Naive B cell (primary cell): Measurements from ENCODE around the gene MUC7. TPM values are rescaled to one million over a fixed set of nuclear protein-coding genes. Genes with fewer than 3 reads are reported as not detected.
"Not testable (repeated sequence)": the region's sequence is repeated elsewhere in the genome, so short reads cannot be mapped to it uniquely, and the experiment has no call there.

Experiments
- ATAC-seq, 2 donors: fragments of 150-1000 bp; cut with Tn5 transposase; 2 replicates each; pipeline ENCODE4 v1.10.0; 2021; ENCODE audit warnings: low read depth in 2 of 2, mild to moderate bottlenecking in 2 of 2, moderate library complexity in 2 of 2
- DNase-seq: peaks from one replicate; pipeline ENCODE4 v3.0.0; 2022
- H3K27ac Mint-ChIP-seq, 6 donors: one replicate each; pipeline ENCODE4 v1.8.0; 2020 to 2022; ENCODE audit warnings: mild to moderate bottlenecking in 6 of 6, mixed read lengths in 6 of 6, moderate library complexity in 5 of 6, inconsistent platforms in 2 of 6
- H3K27me3 Mint-ChIP-seq, 3 donors: one replicate each; pipeline ENCODE4 v1.8.0; 2021 to 2022; ENCODE audit warnings: mixed read lengths in 3 of 3, mild to moderate bottlenecking in 1 of 3
- H3K36me3 Mint-ChIP-seq, 2 donors: one replicate each; pipeline ENCODE4 v1.8.0; 2020 to 2022; ENCODE audit warnings: mixed read lengths in 2 of 2, inconsistent platforms in 1 of 2, mild to moderate bottlenecking in 1 of 2
- H3K4me1 Mint-ChIP-seq, 3 donors: one replicate each; pipeline ENCODE4 v1.8.0; 2020 to 2022; ENCODE audit warnings: mixed read lengths in 3 of 3, inconsistent platforms in 1 of 3, mild to moderate bottlenecking in 1 of 3, moderate library complexity in 1 of 3
- H3K4me3 Mint-ChIP-seq, 8 donors: one replicate each; pipeline ENCODE4 v1.8.0; 2020 to 2022; ENCODE audit warnings: mild to moderate bottlenecking in 8 of 8, mixed read lengths in 8 of 8, moderate library complexity in 8 of 8, inconsistent platforms in 2 of 8
- H3K9me3 Mint-ChIP-seq, 7 donors: one replicate each; pipeline ENCODE4 v1.8.0; 2020 to 2022; ENCODE audit warnings: mixed read lengths in 7 of 7, mild to moderate bottlenecking in 5 of 7, inconsistent platforms in 2 of 7, moderate library complexity in 1 of 7
- polyA plus RNA-seq, 6 donors: library from polyadenylated mRNA; unstranded; fragments of 300-500 nt; fragmentation: Illumina TruSeq; gene quantifications; one replicate each; pipeline ENCODE4 v1.2.3, GENCODE V29; 2021; ENCODE audit warnings: low read depth in 6 of 6

MUC7 gene
- not detected for polyA plus RNA-seq

DNA sequence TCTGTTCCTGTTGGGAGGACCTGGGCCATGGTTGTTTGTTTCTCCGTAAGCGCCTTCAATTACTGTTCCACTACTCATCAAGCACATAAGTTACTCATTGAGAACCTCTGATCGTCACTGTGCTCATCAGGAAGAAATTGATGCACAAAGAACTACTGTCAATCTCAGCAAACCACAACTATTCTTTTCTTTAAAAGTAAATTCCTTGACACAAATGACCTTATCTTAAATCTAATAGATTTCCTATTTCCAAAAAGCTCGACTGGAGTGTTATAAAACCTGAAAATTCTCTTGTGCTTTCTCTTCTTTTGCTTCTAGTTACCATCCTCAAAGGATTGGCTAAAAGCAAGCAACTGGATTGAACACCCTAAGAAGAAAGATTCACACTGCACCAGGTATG lies at the start of gene MUC7:
Gene MUC7 (plus strand): TSS at position 301 of the 400 bp plus-strand sequence. CDS start 1,825 bp downstream, outside the sequence.
- Mint-ChIP-seq H3K9me3 (peaks cover 5 to 24% (median 10%) of the 10 kb centered on the region in 7 donors), H3K4me3 (no peak within 1 kb of the TSS), H3K27ac (no peak within 1 kb of the TSS), H3K36me3 (peaks cover 0 to 7% of the 10 kb centered on the region in 2 donors), H3K27me3 (peaks cover 0 to 6% (median 5%) of the 10 kb centered on the region in 3 donors), H3K4me1 (no peaks in the 10 kb centered on the region)
- DNase-seq (no peak), ATAC-seq (no peak)

DNA sequence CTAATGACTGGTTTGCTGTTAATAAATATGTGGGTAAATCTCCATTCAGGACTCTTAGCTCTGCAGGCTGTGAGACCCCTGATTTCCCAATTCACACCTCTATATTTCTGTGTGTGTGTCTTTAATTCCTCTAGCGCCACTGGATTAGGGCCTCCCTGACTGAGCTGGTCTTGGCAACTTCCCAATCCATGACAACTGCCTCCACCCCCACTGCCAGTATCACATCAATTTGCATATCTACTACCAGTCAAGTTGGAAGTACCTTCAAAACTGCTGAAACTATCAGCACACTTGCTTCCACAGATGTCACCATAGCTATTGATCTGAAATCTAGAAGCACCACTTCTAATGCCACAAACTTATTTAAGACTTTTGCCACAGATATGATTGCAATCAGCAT lies 46.7 kb upstream of the MUC7 start:
- Mint-ChIP-seq H3K27ac (no peak overlapping the region), H3K4me1 (no peaks in the 10 kb centered on the region), H3K9me3 (peaks cover 0 to 10% (median 7%) of the 10 kb centered on the region in 7 donors), H3K27me3 (no peaks in the 10 kb centered on the region), H3K36me3 (peaks cover 0 to 3% of the 10 kb centered on the region in 2 donors), H3K4me3 (no peak overlapping the region)
- ATAC-seq = no peak
- DNase-seq = no peak

DNA sequence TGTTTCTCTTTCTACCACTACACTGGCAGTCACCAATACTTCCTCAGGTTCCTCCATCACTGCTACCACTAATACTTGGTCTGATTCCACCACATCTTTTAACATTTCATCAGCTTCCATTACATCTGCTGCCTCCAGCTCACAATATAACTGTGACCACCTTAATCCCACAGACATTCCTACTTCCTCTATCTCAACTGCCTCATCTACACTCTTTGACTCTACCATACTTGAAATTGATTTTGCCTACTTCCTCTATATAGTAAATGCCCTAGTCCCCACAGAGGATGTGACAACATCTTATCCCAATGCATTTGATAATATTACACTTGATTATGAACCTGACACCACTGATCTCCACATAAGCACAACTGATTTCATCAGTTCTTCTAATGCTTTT lies 45.2 kb upstream of the MUC7 start:
- ATAC-seq = no peak
- no peaks in the 10 kb centered on the region for H3K4me1 Mint-ChIP-seq
- H3K36me3 Mint-ChIP-seq = peaks cover 0 to 3% of the 10 kb centered on the region in 2 donors

GRCh38 chr4:70437197-70437596 lies 34.8 kb upstream of the MUC7 start:
- H3K27ac Mint-ChIP-seq = no peak overlapping the region
- DNase-seq (no peak), ATAC-seq (no peak)
- no peak overlapping the region for H3K4me3 Mint-ChIP-seq
- H3K4me1 Mint-ChIP-seq = no peaks in the 10 kb centered on the region
- H3K27me3 Mint-ChIP-seq = peaks cover 0 to 8% (median 5%) of the 10 kb centered on the region in 3 donors
- H3K36me3 Mint-ChIP-seq = no peaks in the 10 kb centered on the region
- H3K9me3 Mint-ChIP-seq = peaks cover 0 to 11% (median 6%) of the 10 kb centered on the region in 7 donors

More for the DNA sequence above, 45.2 kb upstream of the MUC7 start:
- no peak for DNase-seq
- no peak overlapping the region for H3K4me3 Mint-ChIP-seq
- H3K9me3 Mint-ChIP-seq = peaks cover 0 to 10% (median 7%) of the 10 kb centered on the region in 7 donors
- H3K27ac Mint-ChIP-seq = no peak overlapping the region
- no peaks in the 10 kb centered on the region for H3K27me3 Mint-ChIP-seq

DNA sequence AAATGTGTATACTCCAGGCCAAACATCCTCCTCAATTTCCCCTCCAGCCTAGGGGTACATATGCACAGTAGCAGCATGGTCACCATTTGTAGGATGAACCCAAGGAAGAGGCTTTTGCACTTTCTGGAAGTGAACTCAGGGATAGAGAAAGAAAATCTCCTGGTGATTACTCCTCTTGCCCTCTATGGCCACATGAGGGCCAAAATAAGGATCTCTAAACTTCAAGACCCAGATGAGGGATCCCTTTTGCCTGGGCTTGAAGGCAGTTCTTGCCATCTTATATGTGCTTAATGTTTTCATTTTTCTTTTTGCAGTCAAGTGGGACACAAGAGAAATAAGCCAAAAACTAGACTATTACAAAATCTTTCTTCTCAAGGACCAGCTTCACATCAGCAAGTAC lies 29.5 kb upstream of the MUC7 start:
- ATAC-seq (no peak), DNase-seq (no peak)
- Mint-ChIP-seq H3K4me3 (no peak overlapping the region), H3K9me3 (no peaks in the 10 kb centered on the region), H3K27ac (no peak overlapping the region), H3K4me1 (no peaks in the 10 kb centered on the region), H3K27me3 (peaks cover 0 to 8% (median 5%) of the 10 kb centered on the region in 3 donors), H3K36me3 (no peaks in the 10 kb centered on the region)

- H3K27me3 Mint-ChIP-seq = peaks cover 0 to 8% (median 5%) of the 10 kb centered on the region in 3 donors
- DNase-seq (no peak), ATAC-seq (no peak)
Measured at GRCh38 chr4:70443329-70443728, 28.7 kb upstream of the MUC7 start.

DNA sequence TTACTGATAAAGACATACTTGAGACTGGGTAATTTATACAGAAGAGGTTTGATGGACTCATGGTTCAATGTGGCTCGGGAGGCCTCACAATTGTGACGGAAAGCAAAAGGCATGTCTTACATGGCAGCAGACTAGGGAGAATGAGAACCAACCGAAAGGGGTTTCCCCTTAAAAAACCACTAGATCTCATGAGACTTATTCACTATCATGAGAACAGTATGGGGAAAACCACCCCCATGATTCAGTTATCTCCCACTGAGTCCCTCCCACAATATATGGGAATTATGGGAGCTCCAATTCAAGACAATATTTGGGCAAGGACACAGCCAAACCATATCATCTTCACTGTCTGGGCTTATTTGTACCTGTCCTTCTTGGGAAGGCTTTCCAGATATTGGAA lies 22.8 kb upstream of the MUC7 start:
- H3K4me1 Mint-ChIP-seq = no peaks in the 10 kb centered on the region
- no peak overlapping the region for H3K4me3 Mint-ChIP-seq
- H3K27me3 Mint-ChIP-seq = peaks cover 0 to 6% (median 3%) of the 10 kb centered on the region in 3 donors

More at GRCh38 chr4:70443329-70443728, 28.7 kb upstream of the MUC7 start:
- Mint-ChIP-seq H3K4me1 (no peaks in the 10 kb centered on the region), H3K27ac (no peak overlapping the region), H3K9me3 (no peaks in the 10 kb centered on the region), H3K36me3 (no peaks in the 10 kb centered on the region), H3K4me3 (no peak overlapping the region)

DNA sequence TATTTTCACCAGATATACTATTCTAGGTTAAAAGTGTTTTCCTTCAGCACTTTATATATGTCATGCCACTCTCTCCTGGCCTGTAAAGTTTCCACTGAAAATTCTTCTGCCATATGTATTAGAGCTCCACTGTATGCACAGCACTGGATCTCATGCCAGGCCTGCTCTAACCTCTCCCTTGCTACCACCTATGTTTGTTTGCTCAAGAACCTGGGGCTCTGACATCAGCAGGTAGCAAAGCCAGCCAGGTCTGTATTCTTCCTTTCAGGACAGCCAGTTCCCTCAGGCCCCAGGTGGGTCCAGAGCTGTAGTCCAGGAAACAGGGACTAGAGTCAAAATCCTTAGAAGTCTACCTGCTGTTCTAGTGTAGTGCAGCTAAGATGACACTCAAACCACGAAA lies 19.1 kb upstream of the MUC7 start:
- ATAC-seq = no peak
- no peak for DNase-seq
- Mint-ChIP-seq H3K27ac (no peak overlapping the region), H3K9me3 (peaks cover 3 to 23% (median 16%) of the 10 kb centered on the region in 7 donors), H3K36me3 (peaks cover 0 to 7% of the 10 kb centered on the region in 2 donors), H3K27me3 (peaks cover 0 to 20% (median 7%) of the 10 kb centered on the region in 3 donors), H3K4me3 (no peak overlapping the region), H3K4me1 (no peaks in the 10 kb centered on the region)

More for the DNA sequence above, 22.8 kb upstream of the MUC7 start:
- DNase-seq (no peak), ATAC-seq (no peak)
- peaks cover 0 to 7% of the 10 kb centered on the region in 2 donors for H3K36me3 Mint-ChIP-seq
- H3K27ac Mint-ChIP-seq = no peak overlapping the region
- peaks cover 3 to 20% (median 12%) of the 10 kb centered on the region in 7 donors for H3K9me3 Mint-ChIP-seq

DNA sequence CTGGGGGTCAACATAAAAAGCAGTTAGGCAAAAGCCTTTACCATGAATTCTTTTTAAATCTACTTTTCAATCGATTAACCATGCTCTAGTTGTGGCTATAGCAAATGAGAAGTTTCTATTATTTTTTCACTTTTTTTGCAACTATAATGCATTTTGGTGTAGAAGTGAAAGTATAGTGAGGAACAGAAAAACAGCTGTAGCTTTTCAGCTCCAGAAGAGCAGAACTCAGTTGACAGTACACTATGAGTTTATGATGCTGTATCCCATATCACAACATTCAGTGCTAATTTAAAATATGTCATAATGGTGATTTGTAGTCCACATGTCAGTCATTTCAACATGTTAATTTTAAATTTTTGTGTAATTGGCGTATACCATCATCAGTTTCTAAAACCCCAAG lies 8.7 kb upstream of the MUC7 start:
- H3K27ac Mint-ChIP-seq = no peak overlapping the region
- H3K4me1 Mint-ChIP-seq = no peaks in the 10 kb centered on the region
- peaks cover 2 to 15% (median 7%) of the 10 kb centered on the region in 7 donors for H3K9me3 Mint-ChIP-seq
- no peak for ATAC-seq
- H3K36me3 Mint-ChIP-seq = peaks cover 0 to under 1% of the 10 kb centered on the region in 2 donors
- H3K27me3 Mint-ChIP-seq = peaks cover 5 to 13% (median 10%) of the 10 kb centered on the region in 3 donors
- DNase-seq = no peak
- H3K4me3 Mint-ChIP-seq = no peak overlapping the region

DNA sequence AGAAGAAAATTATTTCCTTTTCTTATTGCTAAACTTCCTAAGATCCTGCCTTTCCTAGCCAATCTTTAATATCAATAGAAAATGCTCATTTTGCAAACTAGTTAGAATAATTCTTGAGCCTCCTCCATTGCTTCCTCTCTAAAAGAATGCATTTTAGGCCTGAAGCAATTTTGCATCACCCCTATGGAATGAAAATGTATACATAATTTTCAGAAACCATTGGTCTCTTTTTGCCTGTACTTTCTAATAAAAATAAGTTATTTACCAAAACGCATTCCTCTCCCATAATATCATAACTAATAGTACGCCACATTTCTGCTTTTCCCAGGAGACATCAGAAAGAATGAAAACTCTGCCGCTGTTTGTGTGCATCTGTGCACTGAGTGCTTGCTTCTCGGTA lies 1.7 kb downstream of the MUC7 start:
- H3K27me3 Mint-ChIP-seq = peaks cover 0 to 14% (median 0%) of the 10 kb centered on the region in 3 donors
- ATAC-seq = no peak
- no peak overlapping the region for H3K27ac Mint-ChIP-seq
- peaks cover 0 to 4% of the 10 kb centered on the region in 2 donors for H3K36me3 Mint-ChIP-seq
- no peak for DNase-seq
- peaks cover 3 to 12% (median 7%) of the 10 kb centered on the region in 7 donors for H3K9me3 Mint-ChIP-seq
- H3K4me3 Mint-ChIP-seq = no peak overlapping the region
- no peaks in the 10 kb centered on the region for H3K4me1 Mint-ChIP-seq

- Mint-ChIP-seq H3K36me3 (no peaks in the 10 kb centered on the region), H3K27ac (no peak overlapping the region), H3K27me3 (peaks cover 0 to 15% (median 13%) of the 10 kb centered on the region in 3 donors), H3K9me3 (no peaks in the 10 kb centered on the region), H3K4me3 (no peak overlapping the region), H3K4me1 (no peaks in the 10 kb centered on the region)
- DNase-seq (no peak), ATAC-seq (no peak)
Measured at GRCh38 chr4:70488748-70489147, 16.8 kb downstream of the MUC7 start.

DNA sequence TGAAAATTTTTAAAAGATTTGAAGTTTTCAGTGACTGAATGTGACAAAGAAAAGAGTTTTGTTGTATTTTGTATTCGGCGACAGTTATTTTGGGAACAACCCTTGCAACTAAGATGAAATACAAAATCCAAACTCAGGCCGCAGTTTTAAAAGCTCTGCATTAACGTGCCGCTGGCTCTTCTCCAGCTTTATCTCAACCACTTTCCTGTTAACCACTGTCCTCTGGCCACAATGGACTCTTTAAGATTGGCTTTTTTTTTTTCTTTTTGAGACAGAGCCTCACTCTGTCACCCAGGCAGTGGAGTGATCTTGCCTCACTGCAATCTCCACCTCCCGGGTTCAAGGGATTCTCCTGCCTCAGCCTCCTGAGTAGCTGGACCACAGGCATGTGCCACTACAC lies 24.2 kb downstream of the MUC7 start:
- H3K9me3 Mint-ChIP-seq = peaks cover 0 to 3% (median 0%) of the 10 kb centered on the region in 7 donors
- H3K27me3 Mint-ChIP-seq = peaks cover 8 to 19% (median 11%) of the 10 kb centered on the region in 3 donors
- ATAC-seq (no peak), DNase-seq (no peak)
- H3K27ac Mint-ChIP-seq = no peak overlapping the region
- no peaks in the 10 kb centered on the region for H3K4me1 Mint-ChIP-seq
- no peaks in the 10 kb centered on the region for H3K36me3 Mint-ChIP-seq
- no peak overlapping the region for H3K4me3 Mint-ChIP-seq

- peaks cover 3 to 10% (median 8%) of the 10 kb centered on the region in 3 donors for H3K27me3 Mint-ChIP-seq
- DNase-seq, H3K27ac Mint-ChIP-seq, H3K4me3 Mint-ChIP-seq, H3K4me1 Mint-ChIP-seq, H3K9me3 Mint-ChIP-seq, ATAC-seq, H3K36me3 Mint-ChIP-seq: not testable (repeated sequence)
Measured at GRCh38 chr4:70501838-70502237, 29.8 kb downstream of the MUC7 start.

DNA sequence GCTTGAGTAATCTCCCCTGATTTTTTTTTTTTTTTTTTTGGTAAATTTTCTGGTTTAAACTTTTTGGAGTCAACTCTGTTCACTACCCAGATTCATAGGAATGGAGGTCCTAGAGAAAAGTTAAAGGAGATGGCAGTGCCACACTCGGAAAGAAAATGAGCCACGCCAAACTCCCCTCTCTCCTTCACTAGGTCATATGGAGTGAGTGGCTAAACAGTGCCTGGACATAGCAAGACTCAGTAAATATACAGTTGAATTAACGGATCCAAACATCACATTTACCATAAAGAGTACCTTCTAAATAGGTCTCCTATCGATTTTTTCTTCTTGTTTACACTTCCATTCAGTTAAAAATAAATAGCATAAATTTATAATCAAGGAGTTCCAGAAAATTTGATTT lies 32.7 kb downstream of the MUC7 start:
- no peak for DNase-seq
- Mint-ChIP-seq H3K36me3 (no peaks in the 10 kb centered on the region), H3K27me3 (peaks cover 0 to 6% (median 2%) of the 10 kb centered on the region in 3 donors), H3K4me3 (no peak overlapping the region), H3K27ac (no peak overlapping the region), H3K9me3 (no peaks in the 10 kb centered on the region), H3K4me1 (no peaks in the 10 kb centered on the region)
- ATAC-seq = no peak
